GM18505 (cell line): ENCODE data around the gene ITGB1BP1.

Experiments used
- ATAC-seq: cut with Tn5 transposase; IDR thresholded peaks from one replicate; pipeline ENCODE4 v1.9.1; 2021; ENCODE audit not compliant: unreplicated experiment
- POLR2A ChIP-seq: IDR thresholded peaks from 4 replicates; pipeline ENCODE4 v1.6.1; 2011; ENCODE audit warnings: borderline replicate concordance; ENCODE audit not compliant: insufficient read depth, insufficient read length; ENCODE audit errors: extremely low read depth

ITGB1BP1 gene

GRCh38 chr2:9370746-9371145 lies 52.6 kb downstream of the ITGB1BP1 start:
- no peak for TF ChIP-seq POLR2A

DNA sequence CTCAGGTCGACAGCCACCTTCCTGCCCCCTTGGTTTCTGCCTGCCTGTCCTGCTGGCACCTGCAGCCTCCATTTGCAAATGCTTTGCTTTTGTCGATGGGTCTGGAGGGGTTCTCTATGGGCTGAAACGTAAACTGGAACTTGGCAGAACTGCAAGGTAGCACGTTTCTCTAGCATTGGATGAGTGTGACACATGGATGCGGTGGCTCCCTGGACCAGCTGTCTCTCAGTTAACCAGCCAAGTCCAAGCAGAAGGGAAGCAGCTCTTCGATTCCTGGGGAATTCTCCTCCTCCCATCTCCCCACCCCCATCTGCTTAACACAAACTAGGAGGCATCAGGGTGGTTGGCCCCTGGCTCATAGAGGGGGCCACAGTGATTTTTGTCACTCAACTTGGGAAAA lies 57.3 kb downstream of the ITGB1BP1 start:
- TF ChIP-seq POLR2A = no peak
- no peak for ATAC-seq

More at GRCh38 chr2:9370746-9371145, 52.6 kb downstream of the ITGB1BP1 start:
- no peak for ATAC-seq

- no peak for TF ChIP-seq POLR2A
- ATAC-seq = no peak
These were observed 57.8 kb downstream of the ITGB1BP1 start for GRCh38 chr2:9365498-9366019.

DNA sequence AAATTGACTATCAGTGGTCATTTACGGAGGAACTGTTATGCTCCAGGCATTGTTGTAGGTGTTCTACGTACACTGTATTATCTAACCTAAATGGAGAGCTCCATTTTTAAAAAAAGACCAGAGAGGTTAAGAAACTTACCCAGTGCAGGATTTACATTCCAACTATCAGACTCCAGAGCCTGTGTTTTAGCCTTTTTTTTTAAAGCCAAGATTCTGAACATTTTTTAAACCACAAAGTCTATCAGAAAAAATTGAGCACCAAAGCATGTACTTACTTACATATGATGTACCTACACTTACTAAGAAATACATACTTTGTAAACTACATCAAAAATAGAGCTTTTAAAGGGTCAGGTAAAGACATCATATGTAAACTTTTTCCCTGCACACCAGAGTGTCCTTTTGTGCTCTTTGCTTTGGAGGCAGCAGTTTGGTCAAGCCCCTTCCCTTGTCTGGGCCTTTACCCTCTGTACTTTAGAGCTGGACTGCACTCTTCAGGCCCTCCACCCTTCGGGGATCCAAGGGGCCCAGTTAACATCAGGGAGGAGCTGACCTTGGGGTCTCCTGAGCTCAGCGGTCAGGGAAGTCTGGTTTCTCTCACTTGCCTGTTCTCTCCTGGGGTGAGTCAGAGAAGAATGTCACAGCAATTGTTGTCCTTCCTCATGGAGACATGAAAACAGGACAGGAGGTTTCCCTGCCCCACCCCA lies 58.4 kb downstream of the ITGB1BP1 start:
- no peak for TF ChIP-seq POLR2A
- no peak for ATAC-seq

DNA sequence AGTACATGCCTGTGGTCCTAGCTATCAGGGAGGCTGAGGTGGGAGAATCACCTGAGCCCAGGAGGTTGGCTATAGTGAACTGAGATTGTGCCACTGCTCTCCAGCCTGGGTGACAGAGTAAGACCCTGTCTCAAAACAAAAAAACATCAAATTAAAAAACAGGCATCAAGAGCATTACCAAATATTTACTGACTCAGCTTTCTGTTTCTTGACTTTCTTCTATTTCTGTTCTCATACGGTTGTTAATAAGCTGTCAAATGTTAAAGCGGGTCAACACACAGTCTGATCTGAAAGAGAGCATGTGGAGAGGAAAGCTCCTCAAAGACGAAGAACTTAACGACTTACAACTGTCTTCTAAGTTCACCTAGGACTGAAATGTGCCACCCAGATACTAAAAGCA lies 59.0 kb downstream of the ITGB1BP1 start:
- ATAC-seq = no peak
- no peak for TF ChIP-seq POLR2A

GRCh38 chr2:9360701-9361100 lies 62.6 kb downstream of the ITGB1BP1 start:
- TF ChIP-seq POLR2A = no peak
- ATAC-seq = no peak

DNA sequence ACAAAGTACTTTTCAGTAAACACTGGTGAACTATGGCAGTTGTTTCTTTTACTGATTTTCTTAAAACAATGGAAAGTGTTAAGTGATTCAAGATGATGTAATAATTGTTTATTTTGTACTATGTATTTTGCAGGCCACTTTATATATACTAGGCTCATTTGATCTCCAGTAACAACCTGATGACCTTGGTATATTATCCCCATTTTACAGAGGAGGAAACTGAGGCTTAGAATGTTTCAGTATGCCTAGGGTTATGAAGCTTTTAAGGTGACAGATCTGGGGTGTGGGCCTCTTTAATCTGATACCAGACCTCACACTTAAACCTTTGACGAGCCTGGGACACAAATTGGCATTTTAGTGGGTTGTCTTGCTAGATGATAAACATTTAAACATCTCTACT lies 63.2 kb downstream of the ITGB1BP1 start:
- TF ChIP-seq POLR2A = no peak
- ATAC-seq = no peak

DNA sequence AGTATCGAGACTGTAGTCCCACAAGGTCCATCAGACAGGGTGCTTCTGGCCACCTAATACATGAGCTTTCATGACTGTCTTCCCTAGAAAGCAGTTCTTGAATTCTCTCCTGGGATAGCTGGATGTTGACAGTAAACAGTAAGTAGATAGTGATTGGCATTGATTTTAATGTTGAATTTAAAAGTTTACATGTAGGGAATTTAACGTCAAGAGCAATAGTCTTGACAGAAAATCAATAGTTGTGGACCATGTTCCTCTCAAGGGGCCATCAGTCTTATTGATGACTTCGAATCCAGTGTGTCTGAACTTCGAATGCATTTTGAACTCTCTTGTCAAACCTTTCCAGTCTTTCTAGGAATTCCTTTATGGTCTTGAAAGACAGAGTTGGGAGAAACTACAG lies 63.9 kb downstream of the ITGB1BP1 start:
- no peak for TF ChIP-seq POLR2A

DNA sequence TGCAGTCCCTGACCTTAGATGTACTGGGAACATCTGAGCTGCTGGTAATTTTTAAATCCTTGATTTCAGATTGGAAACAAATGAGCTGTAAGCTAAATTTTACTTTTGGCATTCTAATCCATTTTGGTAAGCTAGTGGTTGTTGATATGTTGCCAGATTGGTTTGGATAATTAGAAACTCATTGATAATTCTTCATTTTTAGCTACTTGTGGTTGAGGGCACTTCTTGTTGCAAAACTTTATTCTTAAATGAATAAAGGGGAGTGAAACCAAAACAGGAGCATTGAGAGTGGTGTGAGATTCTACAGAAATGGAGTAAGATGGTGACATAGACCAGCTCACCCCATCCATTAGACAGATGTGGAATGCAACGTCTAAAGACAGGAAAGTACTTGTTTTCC lies 64.5 kb downstream of the ITGB1BP1 start:
- TF ChIP-seq POLR2A = no peak
- no peak for ATAC-seq

More for the DNA sequence above, 63.9 kb downstream of the ITGB1BP1 start:
- no peak for ATAC-seq

DNA sequence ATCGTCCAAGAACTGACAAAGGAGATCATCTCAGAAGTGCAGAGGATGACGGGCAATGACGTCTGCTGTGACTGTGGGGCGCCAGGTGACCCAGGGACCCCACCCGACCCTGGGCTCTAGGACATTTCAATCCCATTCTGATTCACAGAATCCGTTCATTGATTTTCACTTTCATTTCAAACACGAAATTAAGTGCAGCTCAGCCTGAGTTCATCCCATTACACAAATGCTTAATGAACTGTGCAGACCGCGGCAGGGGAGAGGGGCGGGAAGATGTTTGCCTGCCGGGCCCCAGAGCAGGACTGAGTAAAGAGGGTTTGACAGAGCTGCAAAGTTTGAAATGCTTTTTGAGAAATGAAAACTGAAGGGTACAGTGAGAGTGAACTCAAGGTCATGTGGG lies 67.1 kb downstream of the ITGB1BP1 start:
- no peak for TF ChIP-seq POLR2A
- ATAC-seq = no peak

DNA sequence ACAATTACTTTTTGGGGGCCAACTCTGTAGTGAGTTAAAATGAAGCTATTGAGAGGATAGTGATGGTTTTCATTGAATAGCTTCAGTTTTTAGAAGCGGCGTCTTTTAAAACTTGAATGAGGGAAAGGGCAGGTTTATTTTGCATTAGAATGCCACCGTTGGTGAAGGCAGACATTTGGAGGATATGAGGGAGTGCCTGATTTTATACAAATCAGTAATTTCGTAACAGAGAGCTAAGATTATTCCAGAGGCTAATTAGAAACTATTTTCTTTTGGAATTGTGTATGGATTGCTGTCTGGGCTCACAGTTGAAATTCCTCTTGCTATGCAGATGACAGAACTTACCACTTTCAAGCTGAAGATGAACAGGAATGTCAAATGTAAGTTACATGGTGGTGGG lies 67.6 kb downstream of the ITGB1BP1 start:
- ATAC-seq = no peak
- no peak for TF ChIP-seq POLR2A

GRCh38 chr2:9355270-9355669 lies 68.1 kb downstream of the ITGB1BP1 start:
- no peak for TF ChIP-seq POLR2A
- no peak for ATAC-seq

GRCh38 chr2:9354318-9354717 lies 69.0 kb downstream of the ITGB1BP1 start:
- TF ChIP-seq POLR2A = no peak
- no peak for ATAC-seq
